ENCODE data around the gene GDPGP1. TPM values are rescaled to one million over a fixed set of nuclear protein-coding genes. Genes with fewer than 3 reads are reported as not detected.
A peak's percentile ranks its signal among the peaks of the same experiment; 100 is the strongest.
"Not testable (repeated sequence)": the region's sequence is repeated elsewhere in the genome, so short reads cannot be mapped to it uniquely, and the experiment has no call there.

Gene GDPGP1
- 1 to 10 TPM; 2.6 to 5.5 (median 3.9) TPM for total RNA-seq

DNA sequence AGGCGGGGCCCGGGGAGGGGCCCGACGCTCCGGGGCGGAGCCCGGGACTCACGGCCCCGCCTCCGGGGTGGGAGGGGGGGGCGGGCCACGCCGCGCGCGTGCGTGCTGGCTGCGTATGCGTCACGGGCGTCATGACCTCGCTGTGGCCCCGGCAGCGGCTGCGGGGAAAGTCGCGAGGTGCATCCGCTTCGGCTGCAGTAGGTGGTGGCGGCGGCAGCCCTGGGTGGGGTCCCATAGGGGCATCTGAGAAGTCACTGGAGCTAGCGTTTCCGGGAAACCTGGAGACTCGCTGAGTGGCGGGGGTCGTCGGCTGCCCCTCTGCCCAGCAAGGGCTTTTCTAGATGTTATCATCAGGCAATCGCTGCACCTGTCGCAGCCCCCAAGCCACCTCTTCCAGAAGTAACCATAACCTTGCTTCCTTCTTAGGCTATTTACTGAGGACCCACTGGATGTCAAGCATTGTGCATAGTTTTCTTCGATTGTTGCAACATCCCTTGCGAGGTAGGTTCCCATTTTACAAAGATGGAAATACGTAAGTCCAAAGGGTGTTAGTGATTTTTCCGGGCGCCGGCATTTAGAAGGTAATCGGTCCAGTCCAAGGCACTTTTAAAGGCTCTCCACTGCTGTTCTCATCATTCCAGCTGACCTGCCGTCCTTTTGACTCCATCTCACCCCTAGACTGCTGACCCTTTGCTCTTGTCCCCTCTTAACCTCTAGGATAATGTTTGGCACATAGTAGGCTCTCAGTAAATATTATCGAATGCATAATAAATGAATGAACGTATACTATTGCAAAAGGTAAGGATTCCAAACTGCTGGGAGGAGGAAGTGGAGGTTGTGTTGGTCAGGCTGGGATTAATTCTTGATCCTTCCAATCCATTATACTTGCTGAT is at the start of gene GDPGP1:
GDPGP1 (plus strand) TSS at position 114 of the 893 bp plus-strand sequence. CDS start 6,700 bp downstream, outside the sequence.
- WGBS, 2 donors: 17% methylated on average over 17 to 20 of the region's 49 CpGs
- intact Hi-C loops (cut with DNase I; ENCODE audit: low total_unique reads): no loop called here
- DNase-seq (ENCODE audit: low spot score in 2 of 2): no peak
- peak within 1 kb of the TSS; percentile 68 for H3K4me3 ChIP-seq (ENCODE audit: low read depth, poor library complexity, severe bottlenecking)
- no peak for TF ChIP-seq POLR2A (IDR thresholded peaks at IDR 0.05)
- TF ChIP-seq, protein P1, sequence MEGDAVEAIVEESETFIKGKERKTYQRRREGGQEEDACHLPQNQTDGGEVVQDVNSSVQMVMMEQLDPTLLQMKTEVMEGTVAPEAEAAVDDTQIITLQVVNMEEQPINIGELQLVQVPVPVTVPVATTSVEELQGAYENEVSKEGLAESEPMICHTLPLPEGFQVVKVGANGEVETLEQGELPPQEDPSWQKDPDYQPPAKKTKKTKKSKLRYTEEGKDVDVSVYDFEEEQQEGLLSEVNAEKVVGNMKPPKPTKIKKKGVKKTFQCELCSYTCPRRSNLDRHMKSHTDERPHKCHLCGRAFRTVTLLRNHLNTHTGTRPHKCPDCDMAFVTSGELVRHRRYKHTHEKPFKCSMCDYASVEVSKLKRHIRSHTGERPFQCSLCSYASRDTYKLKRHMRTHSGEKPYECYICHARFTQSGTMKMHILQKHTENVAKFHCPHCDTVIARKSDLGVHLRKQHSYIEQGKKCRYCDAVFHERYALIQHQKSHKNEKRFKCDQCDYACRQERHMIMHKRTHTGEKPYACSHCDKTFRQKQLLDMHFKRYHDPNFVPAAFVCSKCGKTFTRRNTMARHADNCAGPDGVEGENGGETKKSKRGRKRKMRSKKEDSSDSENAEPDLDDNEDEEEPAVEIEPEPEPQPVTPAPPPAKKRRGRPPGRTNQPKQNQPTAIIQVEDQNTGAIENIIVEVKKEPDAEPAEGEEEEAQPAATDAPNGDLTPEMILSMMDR (IDR thresholded peaks at IDR 0.05): no peak

DNA sequence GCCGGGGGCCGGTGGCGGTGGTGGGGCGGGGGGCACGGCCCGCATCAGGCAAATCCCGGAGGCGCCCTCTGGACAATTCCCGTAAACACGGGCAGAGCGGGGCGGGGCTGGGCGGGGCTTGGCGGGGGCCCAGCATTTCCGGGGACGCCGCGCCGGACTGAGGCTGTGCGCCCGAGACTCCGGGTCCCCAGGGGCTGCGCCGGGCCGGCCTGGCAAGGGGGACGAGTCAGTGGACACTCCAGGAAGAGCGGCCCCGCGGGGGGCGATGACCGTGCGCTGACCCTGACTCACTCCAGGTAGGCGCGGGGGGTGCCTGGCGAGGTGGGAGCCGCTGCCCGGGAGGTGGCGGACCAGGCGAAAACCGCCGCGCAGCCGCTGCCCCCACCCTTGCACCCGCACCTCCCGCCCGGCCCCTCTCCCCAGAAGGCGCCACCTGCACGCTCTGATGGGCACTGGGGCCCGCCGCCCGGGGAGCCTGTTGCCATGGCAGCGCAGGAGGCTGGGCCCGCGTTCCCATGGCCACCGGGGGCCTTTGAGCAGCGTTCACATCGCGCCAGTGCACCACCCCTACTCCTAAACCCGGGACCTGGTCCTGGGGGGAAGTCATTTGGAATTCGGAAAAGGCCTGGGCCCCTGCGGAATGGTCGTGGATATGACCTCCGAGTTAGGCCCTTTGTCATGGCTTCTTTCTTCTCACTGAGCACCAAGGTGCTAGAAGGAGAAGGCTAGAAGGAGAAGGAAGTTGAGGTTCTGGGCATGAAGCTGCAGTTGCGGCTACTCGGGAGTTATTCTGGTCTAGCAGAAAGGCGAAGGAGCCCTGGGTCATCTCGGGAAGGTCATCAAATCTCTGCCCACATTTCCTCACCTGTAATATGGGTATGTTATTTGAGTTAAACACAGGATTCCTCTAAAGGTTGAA is 49.0 kb upstream of the GDPGP1 start:
- peak in 1 of 2 donors; percentile 92 for DNase-seq (ENCODE audit: low spot score in 2 of 2)
- intact Hi-C loops (cut with DNase I; ENCODE audit: low total_unique reads): no loop called here

GRCh38 chr15:90187257-90187868 is 46.6 kb upstream of the GDPGP1 start:
- TF ChIP-seq, protein P1 (IDR thresholded peaks at IDR 0.05): no peak
- TF ChIP-seq POLR2A (IDR thresholded peaks at IDR 0.05): no peak
- WGBS, 2 donors: 52 to 57% methylated on average over 8 of the region's 8 CpGs
- DNase-seq (ENCODE audit: low spot score in 2 of 2): no peak
- intact Hi-C loops (cut with DNase I; ENCODE audit: low total_unique reads): no loop called here
- no peak overlapping the region for H3K4me3 ChIP-seq (ENCODE audit: low read depth, poor library complexity, severe bottlenecking)

More for the DNA sequence above, 49.0 kb upstream of the GDPGP1 start:
- H3K4me3 ChIP-seq (ENCODE audit: low read depth, poor library complexity, severe bottlenecking): peak overlapping the region; percentile 61
- TF ChIP-seq, protein P1 (IDR thresholded peaks at IDR 0.05): no peak
- no peak for TF ChIP-seq POLR2A (IDR thresholded peaks at IDR 0.05)
- WGBS, 2 donors: 13 to 21% methylated on average over 12 to 24 of the region's 67 CpGs

GRCh38 chr15:90188065-90188464 is 45.9 kb upstream of the GDPGP1 start:
- DNase-seq (ENCODE audit: low spot score in 2 of 2); H3K4me3 ChIP-seq (ENCODE audit: low read depth, poor library complexity, severe bottlenecking); intact Hi-C loops (cut with DNase I; ENCODE audit: low total_unique reads): not testable (repeated sequence)
- WGBS, 2 donors: 87 to 90% methylated on average over 7 of the region's 7 CpGs

GRCh38 chr15:90188914-90189748 is 44.9 kb upstream of the GDPGP1 start:
- H3K4me3 ChIP-seq (ENCODE audit: low read depth, poor library complexity, severe bottlenecking): no peak overlapping the region
- TF ChIP-seq POLR2A (IDR thresholded peaks at IDR 0.05): no peak
- TF ChIP-seq, protein P1 (IDR thresholded peaks at IDR 0.05): no peak
- no peak for DNase-seq (ENCODE audit: low spot score in 2 of 2)
- 64 to 69% methylated on average over 8 of the region's 8 CpGs for WGBS, 2 donors
- intact Hi-C loops (cut with DNase I; ENCODE audit: low total_unique reads): no loop called here
